Measurements from ENCODE around the gene NRP2. TPM values are rescaled to one million over a fixed set of nuclear protein-coding genes. Genes with fewer than 3 reads are reported as not detected.

NRP2 gene
- total RNA-seq, 2 experiments from 2014 or later = 0.63 to 1.6 TPM

DNA sequence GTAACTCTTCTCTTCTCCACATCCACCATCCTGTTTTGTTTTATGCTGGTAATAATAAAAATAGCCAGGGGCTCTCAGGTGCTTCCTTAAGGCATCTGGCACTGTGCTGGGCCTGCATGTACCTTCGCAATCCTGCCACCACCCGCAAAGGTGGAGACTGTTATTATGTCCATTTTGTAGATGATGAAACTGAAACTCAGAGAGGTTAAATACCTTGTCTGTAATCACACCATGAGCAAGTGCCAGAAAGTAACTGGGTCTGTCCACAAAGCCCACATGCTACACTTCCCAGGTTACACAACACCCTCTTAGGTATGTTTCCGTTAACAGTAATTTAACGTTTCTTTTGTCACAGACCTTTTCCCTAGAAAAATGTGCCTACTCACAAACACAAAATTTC lies 27.0 kb downstream of the NRP2 start:
- DNase-seq (no peak), ATAC-seq (no peak)
- no peaks in the 10 kb centered on the region for H3K9me3 Mint-ChIP-seq
- peaks cover 20% of the 10 kb centered on the region for H3K4me1 Mint-ChIP-seq (ENCODE audit: low read depth)
- TF ChIP-seq, protein P1, sequence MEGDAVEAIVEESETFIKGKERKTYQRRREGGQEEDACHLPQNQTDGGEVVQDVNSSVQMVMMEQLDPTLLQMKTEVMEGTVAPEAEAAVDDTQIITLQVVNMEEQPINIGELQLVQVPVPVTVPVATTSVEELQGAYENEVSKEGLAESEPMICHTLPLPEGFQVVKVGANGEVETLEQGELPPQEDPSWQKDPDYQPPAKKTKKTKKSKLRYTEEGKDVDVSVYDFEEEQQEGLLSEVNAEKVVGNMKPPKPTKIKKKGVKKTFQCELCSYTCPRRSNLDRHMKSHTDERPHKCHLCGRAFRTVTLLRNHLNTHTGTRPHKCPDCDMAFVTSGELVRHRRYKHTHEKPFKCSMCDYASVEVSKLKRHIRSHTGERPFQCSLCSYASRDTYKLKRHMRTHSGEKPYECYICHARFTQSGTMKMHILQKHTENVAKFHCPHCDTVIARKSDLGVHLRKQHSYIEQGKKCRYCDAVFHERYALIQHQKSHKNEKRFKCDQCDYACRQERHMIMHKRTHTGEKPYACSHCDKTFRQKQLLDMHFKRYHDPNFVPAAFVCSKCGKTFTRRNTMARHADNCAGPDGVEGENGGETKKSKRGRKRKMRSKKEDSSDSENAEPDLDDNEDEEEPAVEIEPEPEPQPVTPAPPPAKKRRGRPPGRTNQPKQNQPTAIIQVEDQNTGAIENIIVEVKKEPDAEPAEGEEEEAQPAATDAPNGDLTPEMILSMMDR (IDR thresholded peaks at IDR 0.05) = no peak
- CTCF ChIA-PET = no interaction called here
- no peaks in the 10 kb centered on the region for H3K36me3 Mint-ChIP-seq (ENCODE audit: low read depth)
- H3K27me3 Mint-ChIP-seq = peaks cover 2% of the 10 kb centered on the region
- no peak overlapping the region for H3K27ac Mint-ChIP-seq
- intact Hi-C loops (cut with micrococcal nuclease) = no loop called here
- POLR2A ChIA-PET = no interaction called here
- H3K4me3 Mint-ChIP-seq = no peak overlapping the region

DNA sequence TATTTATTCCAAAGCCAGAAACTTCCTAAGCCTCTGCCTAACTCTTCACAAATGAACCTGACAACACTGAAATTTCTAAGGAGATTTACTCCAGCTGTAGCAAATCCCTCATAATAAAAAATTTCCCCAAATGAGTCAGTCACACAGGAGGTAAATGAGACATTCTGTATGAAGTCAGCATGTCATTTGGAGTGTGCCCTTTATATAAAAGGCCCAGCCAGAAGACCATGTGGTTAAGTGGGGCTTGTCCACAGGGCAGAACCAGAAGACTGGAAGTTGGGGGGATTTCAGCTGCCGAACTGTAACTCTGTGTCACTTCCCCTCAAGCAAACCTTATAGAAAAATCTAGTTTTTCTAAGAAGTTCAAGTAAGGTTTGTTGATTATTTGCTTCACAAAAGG lies 30.2 kb downstream of the NRP2 start:
- ATAC-seq (peak; percentile 64), DNase-seq (peak; percentile 13)
- ChIA-PET CTCF (no interaction called here), POLR2A (no interaction called here)
- intact Hi-C loops (cut with micrococcal nuclease) = no loop called here
- Mint-ChIP-seq H3K27me3 (peaks cover 7% of the 10 kb centered on the region), H3K27ac (no peak overlapping the region), H3K4me3 (no peak overlapping the region), H3K4me1 (ENCODE audit: low read depth) (peaks cover 12% of the 10 kb centered on the region), H3K36me3 (ENCODE audit: low read depth) (no peaks in the 10 kb centered on the region), H3K9me3 (no peaks in the 10 kb centered on the region)
- TF ChIP-seq, protein P1 (IDR thresholded peaks at IDR 0.05) = no peak

DNA sequence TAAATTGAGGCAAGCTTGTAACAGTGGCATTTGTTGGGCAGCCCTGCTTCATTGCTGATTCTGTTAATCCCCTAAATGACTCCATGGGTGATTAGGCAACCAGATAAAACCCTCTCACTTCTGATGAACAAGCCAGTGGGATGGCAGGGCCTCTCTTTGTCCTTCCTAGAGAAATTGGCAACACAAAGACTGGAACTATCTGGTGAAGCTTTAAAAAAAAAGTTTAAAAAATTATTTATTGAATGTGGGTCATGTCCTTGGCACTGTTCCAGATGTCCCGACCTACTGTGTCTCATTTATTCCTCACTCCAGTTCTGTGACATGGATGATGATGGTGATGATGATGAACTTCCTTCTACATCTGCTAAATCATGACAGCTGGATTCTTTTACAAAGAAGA lies 30.8 kb downstream of the NRP2 start:
- TF ChIP-seq, protein P1 (IDR thresholded peaks at IDR 0.05) = no peak
- no peak overlapping the region for H3K27ac Mint-ChIP-seq
- DNase-seq (no peak), ATAC-seq (no peak)
- peaks cover 7% of the 10 kb centered on the region for H3K27me3 Mint-ChIP-seq
- no peak overlapping the region for H3K4me3 Mint-ChIP-seq
- H3K4me1 Mint-ChIP-seq (ENCODE audit: low read depth) = peaks cover 12% of the 10 kb centered on the region
- intact Hi-C loops (cut with micrococcal nuclease) = no loop called here
- ChIA-PET POLR2A (no interaction called here), CTCF (no interaction called here)
- H3K9me3 Mint-ChIP-seq = no peaks in the 10 kb centered on the region
- H3K36me3 Mint-ChIP-seq (ENCODE audit: low read depth) = no peaks in the 10 kb centered on the region

DNA sequence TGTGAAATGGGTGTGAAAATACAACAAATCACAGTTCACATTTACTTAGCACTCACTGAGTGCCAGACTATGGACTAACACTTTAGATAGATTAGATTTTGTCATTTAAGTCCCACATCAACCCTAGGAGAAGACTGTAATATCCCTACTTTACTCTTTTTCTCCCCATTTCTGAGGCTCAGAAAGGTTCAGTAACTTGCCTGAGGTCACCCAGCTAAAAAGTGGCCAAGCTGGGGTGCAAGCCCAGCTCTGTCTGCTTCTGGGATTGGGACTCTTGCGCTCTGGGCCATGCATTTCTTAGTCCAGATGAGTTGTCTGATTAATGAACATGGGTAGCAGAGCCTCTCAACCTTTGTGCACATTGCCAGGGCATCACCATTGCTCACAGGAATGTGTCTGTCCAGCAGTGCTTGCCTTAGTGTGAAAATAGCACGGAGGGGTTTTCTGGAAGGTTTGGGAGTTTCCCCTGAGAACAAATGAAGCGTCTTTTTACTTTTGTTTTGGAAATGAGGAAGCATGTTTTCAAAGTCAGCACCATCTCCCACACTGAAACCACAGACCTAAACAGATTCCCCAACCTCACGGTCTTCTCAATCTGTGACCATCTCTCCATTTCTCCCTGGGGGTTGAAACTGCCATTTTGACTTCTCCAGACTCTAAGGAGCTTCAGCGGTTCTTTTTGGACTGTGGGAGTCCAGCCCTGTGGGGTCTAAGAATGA lies 31.9 kb downstream of the NRP2 start:
- no peak for DNase-seq
- CTCF ChIA-PET = interaction anchor here (1.3 kb wide), 1 partner anchor 211 kb away, joined by 3 read pairs; no protein-coding TSS in a partner anchor
- H3K27ac Mint-ChIP-seq = no peak overlapping the region
- H3K9me3 Mint-ChIP-seq = no peaks in the 10 kb centered on the region
- POLR2A ChIA-PET = interaction anchor here (0.6 kb wide), 1 partner anchor 211 kb away, joined by 3 read pairs; no protein-coding TSS in a partner anchor
- peak; percentile 62 for ATAC-seq
- H3K4me3 Mint-ChIP-seq = no peak overlapping the region
- H3K27me3 Mint-ChIP-seq = peaks cover 7% of the 10 kb centered on the region
- peaks cover 14% of the 10 kb centered on the region for H3K4me1 Mint-ChIP-seq (ENCODE audit: low read depth)
- H3K36me3 Mint-ChIP-seq (ENCODE audit: low read depth) = no peaks in the 10 kb centered on the region
- intact Hi-C loops (cut with micrococcal nuclease) = no loop called here
- TF ChIP-seq, protein P1 (IDR thresholded peaks at IDR 0.05) = no peak
